NT2/D1 (cell line): ENCODE data around the gene LDLR.
A peak's percentile ranks its signal among the peaks of the same experiment; 100 is the strongest.
"Not testable (repeated sequence)": the region's sequence is repeated elsewhere in the genome, so short reads cannot be mapped to it uniquely, and the experiment has no call there.

ENCODE experiments used
- DNase-seq: peaks from one replicate; pipeline ENCODE4 v3.0.0-alpha.2; 2011; ENCODE audit warnings: low read depth, low spot score
- H3K27me3 ChIP-seq: 2 replicates; pipeline ENCODE4 v1.6.0; 2011; ENCODE audit warnings: mild to moderate bottlenecking; ENCODE audit not compliant: insufficient read length, insufficient read depth
- H3K36me3 ChIP-seq: 2 replicates; pipeline ENCODE4 v1.6.1; 2011; ENCODE audit warnings: mild to moderate bottlenecking, low read length, mixed read lengths; ENCODE audit not compliant: insufficient read depth, insufficient read length
- H3K4me1 ChIP-seq: 2 replicates; pipeline ENCODE4 v1.5.1; 2011; ENCODE audit not compliant: insufficient read depth, insufficient read length
- H3K4me3 ChIP-seq: 2 replicates; pipeline ENCODE4 v1.5.1; 2011; ENCODE audit warnings: low read depth; ENCODE audit not compliant: insufficient read length
- H3K9ac ChIP-seq: 2 replicates; pipeline ENCODE4 v1.6.0; 2011; ENCODE audit warnings: low read depth; ENCODE audit not compliant: insufficient read length
- H3K9me3 ChIP-seq: 2 replicates; pipeline ENCODE4 v1.5.1; 2011; ENCODE audit warnings: mild to moderate bottlenecking, low read length; ENCODE audit not compliant: insufficient read depth
- SUZ12 ChIP-seq: IDR thresholded peaks from 2 replicates; pipeline ENCODE4 v1.6.1; 2011; ENCODE audit not compliant: insufficient read length, insufficient read depth; ENCODE audit errors: extremely low read depth
- YY1 ChIP-seq: IDR thresholded peaks from 2 replicates; pipeline ENCODE4 v1.6.1; 2011; ENCODE audit not compliant: insufficient read length, insufficient read depth
- ZNF274 ChIP-seq: IDR thresholded peaks from 2 replicates; pipeline ENCODE4 v1.6.1; 2011; ENCODE audit warnings: mild to moderate bottlenecking, low read depth, low read length

Gene LDLR

DNA sequence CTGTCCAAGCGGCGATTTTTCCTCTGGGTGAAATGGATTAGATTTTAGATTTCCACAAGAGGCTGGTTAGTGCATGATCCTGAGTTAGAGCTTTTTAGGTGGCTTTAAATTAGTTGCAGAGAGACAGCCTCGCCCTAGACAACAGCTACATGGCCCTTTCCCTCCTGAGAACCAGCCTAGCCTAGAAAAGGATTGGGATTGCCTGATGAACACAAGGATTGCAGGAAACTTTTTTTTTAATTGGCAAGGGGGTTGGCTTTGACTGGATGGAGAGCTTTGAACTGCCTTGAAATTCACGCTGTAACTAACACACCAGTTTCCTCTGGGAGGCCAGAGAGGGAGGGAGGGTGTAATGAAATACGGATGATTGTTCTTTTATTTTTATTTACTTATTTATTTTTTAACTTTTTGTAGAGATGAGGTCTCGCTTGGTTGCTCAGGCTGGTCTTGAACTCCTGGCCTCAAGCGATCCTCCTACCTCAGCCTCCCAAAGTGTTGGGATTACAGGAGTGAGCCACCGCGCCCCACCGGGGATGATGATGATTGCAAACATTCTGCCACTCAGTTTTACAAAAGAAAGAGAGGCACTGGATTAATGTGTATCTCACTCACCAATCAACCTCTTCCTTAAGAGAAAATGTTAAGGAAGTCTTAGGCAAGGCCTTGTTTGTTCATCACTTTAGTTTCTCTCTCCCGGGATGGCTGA is 1.9 kb downstream of the LDLR start:
- no peak for DNase-seq
- no peak for TF ChIP-seq YY1
- no peak for TF ChIP-seq SUZ12
- no peak for TF ChIP-seq ZNF274
- H3K9me3 ChIP-seq: no peaks in the 10 kb centered on the region
- H3K4me3 ChIP-seq: peak overlapping the region; percentile 99
- no peaks in the 10 kb centered on the region for H3K27me3 ChIP-seq
- H3K36me3 ChIP-seq: peaks cover 43% of the 10 kb centered on the region
- H3K4me1 ChIP-seq: peaks cover 14% of the 10 kb centered on the region
- peak overlapping the region; percentile 100 for H3K9ac ChIP-seq

DNA sequence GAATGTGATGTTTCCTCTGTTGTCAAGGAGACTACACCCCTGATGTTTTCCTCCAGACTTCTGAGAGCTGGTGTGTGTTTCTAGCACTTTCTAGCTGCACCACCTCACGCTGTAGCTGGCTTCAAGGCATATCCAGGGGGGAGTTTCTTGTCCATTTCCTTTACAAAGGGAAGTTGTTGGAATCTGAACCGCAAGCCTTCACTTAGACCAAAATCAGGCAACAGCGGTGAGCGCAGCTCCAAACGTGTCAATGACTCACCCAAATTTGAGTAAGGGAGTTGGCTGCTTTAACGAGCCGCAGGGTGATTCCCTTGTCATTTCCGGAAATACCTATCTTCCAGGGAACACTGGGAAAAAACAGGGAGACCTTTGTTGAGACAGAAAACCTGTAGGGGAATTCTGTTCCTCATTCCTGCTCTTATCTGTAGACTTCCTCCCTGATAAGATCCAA is 2.5 kb downstream of the LDLR start:
- peak overlapping the region; percentile 100 for H3K9ac ChIP-seq
- H3K4me3 ChIP-seq: peak overlapping the region; percentile 99
- peaks cover 19% of the 10 kb centered on the region for H3K4me1 ChIP-seq
- DNase-seq: peak; percentile 66
- no peaks in the 10 kb centered on the region for H3K27me3 ChIP-seq
- TF ChIP-seq ZNF274: no peak
- no peak for TF ChIP-seq SUZ12
- TF ChIP-seq YY1: no peak
- no peaks in the 10 kb centered on the region for H3K9me3 ChIP-seq
- peaks cover 49% of the 10 kb centered on the region for H3K36me3 ChIP-seq

DNA sequence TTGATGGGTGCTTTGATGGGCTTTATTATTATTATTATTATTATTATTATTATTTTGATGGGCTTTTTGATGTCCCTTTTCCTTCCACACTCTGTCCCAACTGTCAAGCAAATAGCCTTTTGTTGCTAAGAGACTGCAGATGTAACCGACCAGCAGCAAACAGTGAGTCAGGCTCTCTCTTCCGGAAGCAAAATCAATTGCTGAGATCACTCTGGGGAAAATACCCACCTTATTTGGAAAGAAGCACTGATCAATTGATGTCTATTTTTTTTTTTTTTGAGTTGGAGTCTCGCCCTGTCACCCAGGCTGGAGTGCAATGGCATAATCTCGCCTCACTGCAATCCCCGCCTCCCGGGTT is 2.9 kb downstream of the LDLR start:
- Histone ChIP-seq H3K27me3 (no peaks in the 10 kb centered on the region), H3K9ac (peak overlapping the region; percentile 100), H3K4me3 (peak overlapping the region; percentile 99), H3K9me3 (no peaks in the 10 kb centered on the region), H3K36me3 (peaks cover 52% of the 10 kb centered on the region), H3K4me1 (peaks cover 19% of the 10 kb centered on the region)
- no peak for DNase-seq
- TF ChIP-seq YY1: no peak
- no peak for TF ChIP-seq SUZ12
- no peak for TF ChIP-seq ZNF274

DNA sequence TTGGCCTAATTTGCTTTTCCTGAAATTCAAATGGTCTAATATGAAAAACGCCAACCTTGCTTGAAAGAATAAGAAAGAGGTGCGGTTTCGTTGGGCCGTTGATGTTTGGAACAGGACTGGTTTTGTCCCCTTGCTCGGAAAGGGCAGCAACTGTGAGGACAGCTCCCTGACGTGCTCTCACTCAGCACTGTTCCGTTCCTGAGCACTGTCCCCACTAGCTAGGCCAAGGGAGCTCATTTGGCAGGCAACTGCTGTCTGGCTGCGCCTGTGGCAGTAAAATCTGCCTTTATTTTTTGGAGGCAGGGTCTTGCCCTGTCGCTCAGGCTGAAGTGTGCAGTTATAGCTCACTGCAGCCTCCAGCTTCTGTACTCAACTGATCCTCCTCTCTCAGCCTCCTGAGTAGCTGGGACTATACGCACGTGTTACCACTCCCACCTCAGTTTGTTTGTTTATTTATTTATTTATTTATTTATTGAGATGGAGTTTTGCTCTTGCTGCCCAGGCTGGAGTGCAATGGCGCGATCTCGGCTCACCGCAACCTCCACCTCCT is 4.5 kb downstream of the LDLR start:
- H3K9me3 ChIP-seq: no peaks in the 10 kb centered on the region
- H3K27me3 ChIP-seq: no peaks in the 10 kb centered on the region
- peaks cover 65% of the 10 kb centered on the region for H3K36me3 ChIP-seq
- peak overlapping the region; percentile 33 for H3K9ac ChIP-seq
- H3K4me3 ChIP-seq: no peak overlapping the region
- no peak for DNase-seq
- H3K4me1 ChIP-seq: peaks cover 19% of the 10 kb centered on the region
- no peak for TF ChIP-seq YY1
- TF ChIP-seq SUZ12: no peak
- no peak for TF ChIP-seq ZNF274

DNA sequence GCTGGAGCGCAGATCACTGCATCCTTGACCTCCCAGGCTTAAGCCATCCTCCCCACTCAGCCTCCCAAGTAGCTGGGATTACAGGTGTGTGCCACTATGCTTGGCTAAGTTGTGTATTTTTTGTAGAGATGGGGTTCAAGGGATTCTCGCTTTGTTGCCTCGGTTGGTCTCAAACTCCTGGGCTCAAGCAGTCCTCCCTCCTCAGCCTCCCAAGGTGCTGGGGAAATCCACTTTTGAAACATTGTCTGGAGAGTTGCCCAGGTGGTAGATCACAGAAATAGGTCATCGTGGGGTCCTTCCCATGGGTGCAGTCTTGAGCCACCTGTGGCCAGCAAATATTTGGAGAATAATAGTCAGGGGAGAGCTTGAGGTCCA is 5.2 kb downstream of the LDLR start:
- H3K9ac ChIP-seq: no peak overlapping the region

DNA sequence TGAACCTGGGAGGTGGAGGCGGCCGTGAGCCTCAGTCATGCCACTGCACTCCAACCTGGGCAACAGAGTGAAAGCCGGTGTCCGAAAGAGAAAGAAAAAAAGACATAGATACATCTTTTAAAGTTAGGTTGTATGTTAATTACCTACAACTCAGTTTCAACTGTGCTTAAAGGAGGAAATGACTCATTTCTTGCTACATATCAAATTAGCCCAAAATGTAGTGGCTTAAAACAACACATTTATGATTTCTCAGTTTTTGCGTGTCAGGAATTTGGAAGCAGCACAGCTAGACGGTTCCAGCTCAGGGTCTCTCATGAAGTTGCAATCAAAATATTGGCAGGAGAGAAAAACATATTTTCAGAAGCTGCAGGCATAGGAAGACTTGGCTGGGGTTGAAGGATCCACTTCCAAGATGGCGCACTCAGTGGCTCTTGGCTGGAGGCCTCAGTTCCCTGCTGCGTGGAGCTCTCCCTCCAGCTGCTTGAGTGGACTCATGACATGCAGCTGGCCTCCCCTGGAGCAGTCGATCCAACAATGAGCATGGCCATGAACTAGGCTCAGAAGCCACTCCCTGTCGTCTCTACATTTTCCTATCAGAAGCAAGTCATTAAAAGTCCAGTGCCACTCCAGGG is 7.1 kb downstream of the LDLR start:
- DNase-seq: no peak
- Histone ChIP-seq H3K4me1 (peaks cover 19% of the 10 kb centered on the region), H3K9ac (no peak overlapping the region), H3K9me3 (no peaks in the 10 kb centered on the region), H3K27me3 (no peaks in the 10 kb centered on the region), H3K36me3 (peaks cover 79% of the 10 kb centered on the region), H3K4me3 (no peak overlapping the region)
- no peak for TF ChIP-seq SUZ12
- no peak for TF ChIP-seq YY1
- no peak for TF ChIP-seq ZNF274

More for the DNA sequence above, 5.2 kb downstream of the LDLR start:
- H3K4me3 ChIP-seq: no peak overlapping the region
- peaks cover 19% of the 10 kb centered on the region for H3K4me1 ChIP-seq
- TF ChIP-seq SUZ12: no peak
- TF ChIP-seq ZNF274: no peak
- TF ChIP-seq YY1: no peak
- H3K27me3 ChIP-seq: no peaks in the 10 kb centered on the region
- H3K9me3 ChIP-seq: no peaks in the 10 kb centered on the region
- no peak for DNase-seq
- peaks cover 72% of the 10 kb centered on the region for H3K36me3 ChIP-seq

DNA sequence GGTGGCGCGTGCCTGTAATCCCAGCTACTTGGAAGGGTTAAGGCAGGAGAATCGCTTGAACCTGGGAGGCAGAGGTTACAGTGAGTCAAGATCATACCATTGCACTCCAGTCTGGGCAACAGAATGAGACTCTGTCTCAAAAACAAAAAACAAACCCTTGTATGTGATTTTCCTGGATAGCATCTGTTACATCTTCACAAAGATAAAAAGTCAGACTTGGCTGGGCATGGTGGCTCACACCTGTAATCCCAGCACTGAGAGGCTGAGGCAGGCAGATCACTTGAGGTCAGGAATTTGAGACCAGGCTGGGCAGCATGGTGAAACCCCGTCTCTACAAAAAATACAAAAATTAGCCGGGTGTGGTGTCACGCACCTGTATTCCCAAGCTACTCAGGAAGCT is 8.1 kb downstream of the LDLR start:
- not testable (repeated sequence) for H3K4me3 ChIP-seq, H3K9ac ChIP-seq, DNase-seq, H3K27me3 ChIP-seq, H3K9me3 ChIP-seq
- Histone ChIP-seq H3K36me3 (peaks cover 86% of the 10 kb centered on the region), H3K4me1 (peaks cover 19% of the 10 kb centered on the region)
